HepG2 (cell line): ENCODE data around the gene NT5DC4.

ENCODE experiments used
- CEBPB ChIP-seq: IDR thresholded peaks from 2 replicates; pipeline ENCODE4 v1.6.1; 2011; ENCODE audit warnings: low read depth, low read length, improper control_type of control experiment, borderline replicate concordance
- NKX3-1 ChIP-seq: sonication (generic); formaldehyde crosslinking; IDR thresholded peaks from 2 replicates; pipeline ENCODE4 v1.5.0; 2020; ENCODE audit warnings: missing genetic modification reagents
- ZNF350 ChIP-seq: sonication (generic); formaldehyde crosslinking; IDR thresholded peaks from 2 replicates; pipeline ENCODE4 v1.4.0; 2020; ENCODE audit warnings: mild to moderate bottlenecking, low read depth, missing genetic modification reagents, borderline replicate concordance
- ZNF687 ChIP-seq: sonication (generic); formaldehyde crosslinking; IDR thresholded peaks from 2 replicates; pipeline ENCODE4 v1.5.1; 2020; ENCODE audit warnings: mild to moderate bottlenecking, missing genetic modification reagents, moderate library complexity

- TF ChIP-seq ZNF687 (CRISPR knock-in tag) (no peak), NKX3-1 (CRISPR knock-in tag) (no peak), ZNF350 (CRISPR knock-in tag) (no peak), CEBPB (no peak)
Measured at GRCh38 chr2:112706170-112706664, 14.6 kb upstream of the NT5DC4 start.
